NCI-H2081 (cell line): ENCODE results near the gene IL15.

Experiments used
- DNase-seq, 2 experiments: peaks; one replicate each; lab custom pipeline; 2025; lab: John Stamatoyannopoulos, UW

IL15 gene

GRCh38 chr4:141772838-141773237 lies 136.5 kb downstream of the IL15 start:
- DNase-seq, result no peak

- DNase-seq, result no peak
These were observed 145.8 kb downstream of the IL15 start for GRCh38 chr4:141782205-141782604.
